ENCODE data around the gene PCDHA1. TPM values are rescaled to one million over a fixed set of nuclear protein-coding genes. Genes with fewer than 3 reads are reported as not detected.

PCDHA1 gene
- total RNA-seq, 1 experiment from 2014 or later: 0.45 TPM

DNA sequence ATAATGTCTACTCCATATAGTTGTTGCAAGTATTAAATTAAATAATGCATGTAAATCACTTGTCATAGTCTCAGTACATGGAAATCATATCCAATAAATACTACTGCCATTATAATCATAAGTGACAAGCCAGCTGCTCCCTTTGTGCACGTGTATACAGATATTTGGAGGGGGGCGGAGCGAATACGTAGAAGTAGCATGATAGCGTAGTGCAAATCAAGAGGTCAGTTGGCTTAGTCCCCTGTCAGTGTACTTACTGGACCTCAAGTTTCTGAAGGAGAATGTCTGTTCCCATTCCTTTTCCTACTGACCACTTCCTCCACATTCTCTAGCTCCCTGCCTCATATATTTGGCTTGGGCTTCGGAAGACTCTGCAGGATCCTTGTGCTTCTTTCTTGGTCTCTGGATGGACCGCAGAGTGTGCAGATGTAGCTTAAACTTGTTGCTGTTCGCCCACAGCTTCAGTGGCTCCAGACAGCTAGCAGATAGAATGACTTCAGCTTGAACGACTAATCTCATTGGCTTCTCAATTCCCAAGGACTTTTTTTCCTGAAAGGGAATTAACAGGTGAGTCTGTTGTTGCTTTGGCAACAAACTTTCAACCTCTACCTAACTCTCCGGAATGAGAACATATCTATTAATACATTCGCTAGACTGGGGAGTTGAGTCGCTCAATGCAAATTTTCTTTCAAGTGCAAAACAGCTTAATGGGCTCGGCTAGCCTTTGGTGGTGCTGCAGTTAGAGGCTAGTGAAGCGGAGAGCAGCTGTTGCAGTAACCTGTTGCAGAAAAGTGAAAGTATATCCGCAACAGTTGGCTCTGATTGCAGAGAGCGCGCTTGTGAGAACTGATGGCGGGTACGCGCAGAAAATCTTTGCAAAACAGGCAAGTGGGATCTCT, 264.9 kb downstream of the PCDHA1 start, which contains the start of gene PCDHB1:
TSS of gene PCDHB1 (plus strand) at position 753 of the 899 bp plus-strand sequence. CDS start at position 850, 97 bp downstream.
- intact Hi-C loops (cut with micrococcal nuclease; ENCODE audit: unreplicated experiment): no loop called here
- H3K4me1 ChIP-seq (ENCODE audit: insufficient read depth, low read length, poor library complexity, severe bottlenecking): no peaks in the 10 kb centered on the region
- POLR2A ChIA-PET (ENCODE audit: low non-redundant PET): interaction anchor here (0.6 kb wide), 1 partner anchor 11 kb away, joined by 4 read pairs; no protein-coding TSS in a partner anchor
- no TSS peak for BruUV-seq (replicated peaks)
- no peak for TF ChIP-seq EZH2 (IDR thresholded peaks at IDR 0.05; ENCODE audit: borderline replicate concordance, low read depth, low read length, poor library complexity, severe bottlenecking)
- no peaks in the 10 kb centered on the region for H3K9me3 ChIP-seq (ENCODE audit: low read depth, low read length, poor library complexity, severe bottlenecking)
- H3K36me3 ChIP-seq (ENCODE audit: insufficient read depth, low read length, poor library complexity, severe bottlenecking): no peaks in the 10 kb centered on the region
- CTCF ChIA-PET: interaction anchor here (0.6 to 1.5 kb wide), 4 partner anchors 11 to 182 kb away, joined by 3 to 5 read pairs (median 4); partner anchors contain the start of gene PCDHB2
- DNase-seq (ENCODE audit: low spot score): peak; percentile 20
- H3K27me3 ChIP-seq (replicated peaks; ENCODE audit: insufficient read depth, low read depth, low read length, poor library complexity): peaks cover 4% of the 10 kb centered on the region
- H3K27ac ChIP-seq (ENCODE audit: low read depth, low read length, poor library complexity, severe bottlenecking): no peak within 1 kb of the TSS
- H3K4me3 ChIP-seq (ENCODE audit: low read depth, low read length, poor library complexity, severe bottlenecking): peak within 1 kb of the TSS; percentile 54

DNA sequence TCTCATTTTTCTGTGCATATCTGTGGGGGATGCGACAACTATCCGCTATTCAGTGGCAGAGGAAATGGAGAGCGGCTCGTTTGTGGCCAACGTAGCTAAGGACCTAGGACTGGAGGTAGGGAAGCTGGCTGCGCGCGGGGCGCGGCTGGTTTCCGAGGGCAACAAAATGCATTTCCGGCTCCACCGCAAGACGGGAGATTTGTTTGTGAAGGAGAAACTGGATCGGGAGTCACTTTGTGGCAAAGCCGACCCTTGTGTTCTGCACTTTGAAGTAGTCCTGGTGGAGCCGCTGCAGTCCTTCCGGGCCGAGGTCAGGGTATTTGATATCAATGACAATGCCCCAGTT, 265.6 kb downstream of the PCDHA1 start:
- ChIA-PET CTCF (interaction anchor here (0.8 to 1.5 kb wide), 2 partner anchors 182 to 224 kb away, joined by 3 to 5 read pairs; partner anchors contain the start of gene PCDHA6), POLR2A (ENCODE audit: low non-redundant PET) (interaction anchor here (0.6 kb wide), 1 partner anchor 12 kb away, joined by 4 read pairs; no protein-coding TSS in a partner anchor)
- no TSS peak for BruUV-seq (replicated peaks)
- Histone ChIP-seq H3K27me3 (replicated peaks; ENCODE audit: insufficient read depth, low read depth, low read length, poor library complexity) (no peaks in the 10 kb centered on the region), H3K27ac (ENCODE audit: low read depth, low read length, poor library complexity, severe bottlenecking) (no peak overlapping the region), H3K4me3 (ENCODE audit: low read depth, low read length, poor library complexity, severe bottlenecking) (peak overlapping the region; percentile 54), H3K9me3 (ENCODE audit: low read depth, low read length, poor library complexity, severe bottlenecking) (no peaks in the 10 kb centered on the region), H3K36me3 (ENCODE audit: insufficient read depth, low read length, poor library complexity, severe bottlenecking) (no peaks in the 10 kb centered on the region), H3K4me1 (ENCODE audit: insufficient read depth, low read length, poor library complexity, severe bottlenecking) (no peaks in the 10 kb centered on the region)
- DNase-seq (ENCODE audit: low spot score): peak; percentile 40
- TF ChIP-seq, protein P1, sequence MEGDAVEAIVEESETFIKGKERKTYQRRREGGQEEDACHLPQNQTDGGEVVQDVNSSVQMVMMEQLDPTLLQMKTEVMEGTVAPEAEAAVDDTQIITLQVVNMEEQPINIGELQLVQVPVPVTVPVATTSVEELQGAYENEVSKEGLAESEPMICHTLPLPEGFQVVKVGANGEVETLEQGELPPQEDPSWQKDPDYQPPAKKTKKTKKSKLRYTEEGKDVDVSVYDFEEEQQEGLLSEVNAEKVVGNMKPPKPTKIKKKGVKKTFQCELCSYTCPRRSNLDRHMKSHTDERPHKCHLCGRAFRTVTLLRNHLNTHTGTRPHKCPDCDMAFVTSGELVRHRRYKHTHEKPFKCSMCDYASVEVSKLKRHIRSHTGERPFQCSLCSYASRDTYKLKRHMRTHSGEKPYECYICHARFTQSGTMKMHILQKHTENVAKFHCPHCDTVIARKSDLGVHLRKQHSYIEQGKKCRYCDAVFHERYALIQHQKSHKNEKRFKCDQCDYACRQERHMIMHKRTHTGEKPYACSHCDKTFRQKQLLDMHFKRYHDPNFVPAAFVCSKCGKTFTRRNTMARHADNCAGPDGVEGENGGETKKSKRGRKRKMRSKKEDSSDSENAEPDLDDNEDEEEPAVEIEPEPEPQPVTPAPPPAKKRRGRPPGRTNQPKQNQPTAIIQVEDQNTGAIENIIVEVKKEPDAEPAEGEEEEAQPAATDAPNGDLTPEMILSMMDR (conservative IDR thresholded peaks at IDR 0.05; ENCODE audit: low read depth, low read length): no peak
- no peak for TF ChIP-seq EZH2 (IDR thresholded peaks at IDR 0.05; ENCODE audit: borderline replicate concordance, low read depth, low read length, poor library complexity, severe bottlenecking)
- intact Hi-C loops (cut with micrococcal nuclease; ENCODE audit: unreplicated experiment): no loop called here

Other genes with a start within 250 kb of the PCDHA1 start
- gene EIF4EBP3, start 238.5 kb upstream of the PCDHA1 start, total RNA-seq (2021): 5.6 and 7.6 TPM in 2 replicates
- gene SRA1, start 228.7 kb upstream of the PCDHA1 start, total RNA-seq (2021): 55.1 and 62.3 TPM in 2 replicates
- gene APBB3, start 221.5 kb upstream of the PCDHA1 start, total RNA-seq (2021): 27.8 and 30.2 TPM in 2 replicates
- gene SLC35A4, start 221.3 kb upstream of the PCDHA1 start, total RNA-seq (2021): 99.6 and 101 TPM in 2 replicates
- 0.41 and 0.48 TPM in 2 replicates for gene CD14, start 153.0 kb upstream of the PCDHA1 start, total RNA-seq (2021)
- gene TMCO6, start 146.7 kb upstream of the PCDHA1 start, total RNA-seq (2021): 24.1 and 26.5 TPM in 2 replicates
- 60.0 and 63.4 TPM in 2 replicates for gene NDUFA2, start 138.5 kb upstream of the PCDHA1 start, total RNA-seq (2021)
- 116 and 120 TPM in 2 replicates for gene IK, start 138.3 kb upstream of the PCDHA1 start, total RNA-seq (2021)
- gene WDR55, start 121.2 kb upstream of the PCDHA1 start, total RNA-seq (2021): 31.1 and 33.2 TPM in 2 replicates
- 2.3 and 3.0 TPM in 2 replicates for gene DND1, start 112.6 kb upstream of the PCDHA1 start, total RNA-seq (2021)
- 95.6 and 101 TPM in 2 replicates for gene HARS1, start 94.8 kb upstream of the PCDHA1 start, total RNA-seq (2021)
- gene HARS2, start 94.7 kb upstream of the PCDHA1 start, total RNA-seq (2021): 33.0 and 33.7 TPM in 2 replicates
- 64.0 and 68.0 TPM in 2 replicates for gene ZMAT2, start 85.7 kb upstream of the PCDHA1 start, total RNA-seq (2021)
- gene PCDHA2, start 8.7 kb downstream of the PCDHA1 start, total RNA-seq (2021): 0.06 and 0.15 TPM in 2 replicates
- 2.6 and 3.2 TPM in 2 replicates for gene PCDHA3, start 14.9 kb downstream of the PCDHA1 start, total RNA-seq (2021)
- gene PCDHA4, start 20.9 kb downstream of the PCDHA1 start, total RNA-seq (2021): 0.39 and 0.58 TPM in 2 replicates
- 2.1 and 2.2 TPM in 2 replicates for gene PCDHA5, start 35.5 kb downstream of the PCDHA1 start, total RNA-seq (2021)
- 12.6 and 12.7 TPM in 2 replicates for gene PCDHA6, start 41.8 kb downstream of the PCDHA1 start, total RNA-seq (2021)
- 2.6 and 3.8 TPM in 2 replicates for gene PCDHA7, start 48.1 kb downstream of the PCDHA1 start, total RNA-seq (2021)
- gene PCDHA8, start 55.0 kb downstream of the PCDHA1 start, total RNA-seq (2021): 1.4 and 1.5 TPM in 2 replicates
- gene PCDHA9, start 62.2 kb downstream of the PCDHA1 start, total RNA-seq (2021): 0.33 and 0.37 TPM in 2 replicates
- gene PCDHA10, start 69.8 kb downstream of the PCDHA1 start, total RNA-seq (2021): 11.5 and 11.6 TPM in 2 replicates
- gene PCDHA11, start 82.8 kb downstream of the PCDHA1 start, total RNA-seq (2021): 11.4 and 15.5 TPM in 2 replicates
- 10.5 and 10.7 TPM in 2 replicates for gene PCDHA12, start 89.2 kb downstream of the PCDHA1 start, total RNA-seq (2021)
- 5.8 and 6.2 TPM in 2 replicates for gene PCDHA13, start 96.0 kb downstream of the PCDHA1 start, total RNA-seq (2021)
- 7.2 and 8.8 TPM in 2 replicates for gene PCDHAC1, start 140.2 kb downstream of the PCDHA1 start, total RNA-seq (2021)
- gene PCDHAC2, start 180.3 kb downstream of the PCDHA1 start, total RNA-seq (2021): 6.8 and 7.1 TPM in 2 replicates

Measured in A673 (cell line).